OCI-LY7 (cell line): Measurements from ENCODE around the gene LAMA3.

Experiments
- EZH2phosphoT487 ChIP-seq: fragments of 200-600 bp; sonication (generic); IDR thresholded peaks from 2 replicates; pipeline ENCODE4 v1.6.1; 2018; ENCODE audit warnings: low read depth, borderline replicate concordance, mild to moderate bottlenecking, mixed run types, antibody characterized with exemption, low read length, moderate library complexity, mixed read lengths
- TF ChIP-seq, protein P1 (sequence below): fragments of 200-600 bp; sonication (generic); conservative IDR thresholded peaks from 2 replicates; pipeline ENCODE4 v1.5.1; 2014; ENCODE audit warnings: mild to moderate bottlenecking, antibody characterized with exemption, low read length, moderate library complexity, mixed read lengths

DNA sequence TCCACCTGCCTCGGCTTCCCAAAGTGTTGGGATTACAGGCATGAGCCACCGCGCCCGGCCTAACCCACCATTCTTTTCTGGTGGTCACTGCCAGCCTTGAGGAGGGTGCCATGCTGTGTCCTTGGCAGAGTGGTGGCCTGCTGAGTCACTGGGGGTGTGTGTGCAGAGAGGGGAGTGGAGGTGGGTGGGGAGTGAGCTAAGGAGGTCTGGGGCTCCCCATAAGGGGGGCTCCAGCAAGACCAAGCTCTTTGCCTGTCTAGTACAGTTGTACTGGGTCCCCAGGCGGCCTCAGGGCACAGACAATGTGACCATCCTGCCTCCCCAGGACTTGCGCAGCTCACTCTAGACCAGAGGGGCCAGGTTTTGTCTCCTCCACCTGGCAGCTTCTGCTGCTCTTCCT lies 36.1 kb downstream of the LAMA3 start:
- TF ChIP-seq, protein P1, sequence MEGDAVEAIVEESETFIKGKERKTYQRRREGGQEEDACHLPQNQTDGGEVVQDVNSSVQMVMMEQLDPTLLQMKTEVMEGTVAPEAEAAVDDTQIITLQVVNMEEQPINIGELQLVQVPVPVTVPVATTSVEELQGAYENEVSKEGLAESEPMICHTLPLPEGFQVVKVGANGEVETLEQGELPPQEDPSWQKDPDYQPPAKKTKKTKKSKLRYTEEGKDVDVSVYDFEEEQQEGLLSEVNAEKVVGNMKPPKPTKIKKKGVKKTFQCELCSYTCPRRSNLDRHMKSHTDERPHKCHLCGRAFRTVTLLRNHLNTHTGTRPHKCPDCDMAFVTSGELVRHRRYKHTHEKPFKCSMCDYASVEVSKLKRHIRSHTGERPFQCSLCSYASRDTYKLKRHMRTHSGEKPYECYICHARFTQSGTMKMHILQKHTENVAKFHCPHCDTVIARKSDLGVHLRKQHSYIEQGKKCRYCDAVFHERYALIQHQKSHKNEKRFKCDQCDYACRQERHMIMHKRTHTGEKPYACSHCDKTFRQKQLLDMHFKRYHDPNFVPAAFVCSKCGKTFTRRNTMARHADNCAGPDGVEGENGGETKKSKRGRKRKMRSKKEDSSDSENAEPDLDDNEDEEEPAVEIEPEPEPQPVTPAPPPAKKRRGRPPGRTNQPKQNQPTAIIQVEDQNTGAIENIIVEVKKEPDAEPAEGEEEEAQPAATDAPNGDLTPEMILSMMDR: no peak
- no peak for TF ChIP-seq EZH2phosphoT487
